Pancreas (tissue), 10 donors: ENCODE results near the gene ZFP14. TPM values are rescaled to one million over a fixed set of nuclear protein-coding genes. Genes with fewer than 3 reads are reported as not detected.
A peak's percentile ranks its signal among the peaks of the same experiment; 100 is the strongest.

ENCODE experiments used
- ATAC-seq, 4 donors: fragments of 200-7000 bp; cut with Tn5 transposase; one replicate each; pipeline versions ENCODE4 v1.8.0 to v1.9.1; 2020; ENCODE audit warnings: mild to moderate bottlenecking in 4 of 4, moderate library complexity in 4 of 4
- DNase-seq, 6 donors: peaks; one replicate each; pipeline ENCODE4 v3.0.0-alpha.2; 2020
- FAIRE-seq: peaks from 2 replicates; lab custom pipeline; 2012; peaks lifted over from hg19 to GRCh38; lab: Jason Lieb, UNC
- H3K27ac ChIP-seq, 4 donors: fragments of 200-600 bp; sonication (generic); 1 replicate in 3 of 4; 2 replicates in 1 of 4; pipeline versions ENCODE4 v1.5.0 to v1.8.0; 2020
- H3K27me3 ChIP-seq, 4 donors: fragments of 200-600 bp; one replicate each; pipeline ENCODE4 v1.8.0; 2021
- H3K36me3 ChIP-seq, 3 donors: fragments of 200-600 bp; sonication (generic) in 1 of 3; one replicate each; pipeline versions ENCODE4 v1.5.0 to v1.8.0; 2020 to 2021
- H3K4me1 ChIP-seq, 3 donors: fragments of 200-600 bp; one replicate each; pipeline ENCODE4 v1.8.0; 2021
- H3K4me3 ChIP-seq, 4 donors: fragments of 200-600 bp; sonication (generic) in 2 of 4; one replicate each; pipeline versions ENCODE4 v1.5.0 to v1.8.0; 2020 to 2021
- H3K9me3 ChIP-seq, 4 donors: fragments of 200-600 bp; one replicate each; pipeline ENCODE4 v1.8.0; 2021
- CTCF ChIP-seq, 4 donors: fragments of 200-600 bp; sonication (generic) in 3 of 4; IDR thresholded peaks; one replicate each; pipeline versions ENCODE4 v1.5.0 to v1.8.0; 2021; ENCODE audit warnings: antibody characterized with exemption in 4 of 4
- WGBS, 2 donors: extraction: QIAGEN DNeasy Blood & Tissue Kit; methylation state at CpG; one replicate each; pipeline ENCODE4 v1.1.7; 2013; 5-methylcytosine and 5-hydroxymethylcytosine counted together
- intact Hi-C, 3 donors: fragments of 100-400 bp; cut with DNase I; formaldehyde crosslinking; loops; one replicate each; pipeline versions ENCODE4 v1.11.1 to v1.14.2; 2022
- polyA plus RNA-seq, 2 donors: library from polyadenylated mRNA; stranded (reverse); fragments of 200-250 nt; gene quantifications; one replicate each; pipeline ENCODE4 v1.2.3, GENCODE V29; 2013
- total RNA-seq, 6 donors: library from RNA; stranded (reverse); fragmentation: NEBNext Ultra II Directional in 4 of 6; extraction: Animal tissue kit (Norgen Biotek cat#: 25700) in 4 of 6; gene quantifications; one replicate each; pipeline versions ENCODE4 v1.2.1 to v1.2.4, GENCODE V29; 2021 to 2023
- donor health status: healthy with polysubstance abuse.
- donor health status: DM: no; HTN: no; CAD: no; lungs with moderate emphysema.
- donor health status: DM: no; HTN: no; CAD: no.
- donor health status: control.
- donor health status: control.
- donor health status: Bipolar disorder and iron deficiency.
- donor health status: DM: yes; HTN: yes; CAD: no.
- donor health status: DM: no; HTN: no; CAD: no.
- donor health status: DM: no; HTN: no; CAD: no.
- donor health status: DM: yes; HTN: yes; CAD: no.

The ZFP14 gene
- total and polyA plus RNA-seq, 8 donors = 0.88 to 5.3 (median 1.9) TPM

GRCh38 chr19:36401475-36401874 is 22.5 kb upstream of the ZFP14 start:
- TF ChIP-seq CTCF (IDR thresholded peaks at IDR 0.05) = no peak
- H3K36me3 ChIP-seq = peaks cover 0 to 12% (median 4%) of the 10 kb centered on the region in 3 donors
- FAIRE-seq = no peak
- H3K4me1 ChIP-seq = no peaks in the 10 kb centered on the region
- DNase-seq = no peak
- no peak overlapping the region for H3K27ac ChIP-seq
- H3K9me3 ChIP-seq = no peaks in the 10 kb centered on the region
- intact Hi-C loops = no loop called here
- WGBS, 2 donors = 86 to 99% methylated on average over 7 of the region's 7 CpGs
- H3K4me3 ChIP-seq = no peak overlapping the region
- no peaks in the 10 kb centered on the region for H3K27me3 ChIP-seq
- no peak for ATAC-seq

DNA sequence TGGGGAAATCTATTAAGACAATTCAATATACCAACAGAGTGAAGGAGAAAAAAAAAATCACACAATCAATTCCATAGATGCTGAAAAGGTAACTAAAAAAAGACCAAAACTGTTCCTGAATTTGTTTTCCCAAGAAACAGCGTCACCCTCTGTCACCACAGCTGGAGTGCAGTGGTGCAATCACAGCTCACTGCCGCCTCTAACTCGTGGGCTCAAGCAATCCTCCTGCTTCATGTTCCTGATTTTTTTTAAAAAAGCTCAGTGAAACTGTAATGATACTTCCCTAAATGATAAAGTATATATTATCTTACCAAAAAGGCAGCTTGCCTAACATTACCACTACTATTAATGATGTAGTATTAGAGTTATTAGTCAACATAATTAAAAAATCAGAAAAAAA is 19.6 kb upstream of the ZFP14 start:
- no peak overlapping the region for H3K4me3 ChIP-seq
- DNase-seq (no peak), FAIRE-seq (no peak), ATAC-seq (no peak)
- H3K27me3 ChIP-seq = no peaks in the 10 kb centered on the region
- no peak for TF ChIP-seq CTCF (IDR thresholded peaks at IDR 0.05)
- no peak overlapping the region for H3K27ac ChIP-seq
- H3K4me1 ChIP-seq = no peaks in the 10 kb centered on the region
- intact Hi-C loops = no loop called here
- peaks cover 2 to 12% (median 2%) of the 10 kb centered on the region in 3 donors for H3K36me3 ChIP-seq
- 89 to 96% methylated on average over 3 of the region's 3 CpGs for WGBS, 2 donors
- H3K9me3 ChIP-seq = peaks cover 0 to 12% (median 4%) of the 10 kb centered on the region in 4 donors

DNA sequence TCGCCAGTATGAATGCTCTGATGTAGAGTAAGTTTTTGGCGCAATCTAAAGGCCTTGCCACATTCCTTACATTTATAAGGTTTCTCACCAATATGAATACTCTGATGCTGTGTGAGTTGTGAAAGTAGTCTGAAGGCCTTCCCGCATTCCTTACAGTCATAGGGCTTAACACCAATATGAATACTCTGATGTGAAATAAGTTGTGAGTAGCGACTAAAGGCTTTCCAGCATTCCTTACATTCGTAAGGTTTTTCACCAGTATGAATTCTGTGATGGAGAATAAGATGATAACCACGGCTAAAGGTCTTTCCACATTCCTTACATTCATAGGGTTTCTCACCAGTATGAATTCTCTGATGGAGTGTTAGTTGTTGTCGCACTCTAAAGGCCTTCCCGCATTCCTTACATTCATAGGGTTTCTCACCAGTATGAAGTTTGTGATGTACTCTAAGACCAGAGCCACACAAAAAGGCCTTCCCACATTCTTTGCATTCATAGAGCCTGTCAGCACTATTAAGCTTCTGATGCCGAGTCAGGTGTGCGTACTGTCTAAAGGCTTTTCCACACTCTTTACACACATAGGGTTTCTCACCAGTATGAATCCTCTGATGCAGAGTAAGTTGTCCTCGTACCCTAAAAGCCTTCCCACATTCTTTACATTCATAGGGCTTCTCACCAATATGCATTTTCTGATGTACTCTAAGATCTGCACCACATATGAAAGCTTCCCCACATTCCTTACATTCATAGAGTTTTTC is 14.1 kb upstream of the ZFP14 start:
- peaks cover 5 to 22% (median 11%) of the 10 kb centered on the region in 3 donors for H3K36me3 ChIP-seq
- intact Hi-C loops = no loop called here
- FAIRE-seq = no peak
- no peak overlapping the region for H3K4me3 ChIP-seq
- 97% methylated on average over 11 of the region's 11 CpGs for WGBS, 2 donors
- peaks cover 0 to 16% (median 6%) of the 10 kb centered on the region in 4 donors for H3K9me3 ChIP-seq
- H3K27ac ChIP-seq = no peak overlapping the region
- TF ChIP-seq CTCF (IDR thresholded peaks at IDR 0.05) = no peak
- H3K4me1 ChIP-seq = no peaks in the 10 kb centered on the region
- no peak for ATAC-seq
- no peak for DNase-seq
- no peaks in the 10 kb centered on the region for H3K27me3 ChIP-seq

DNA sequence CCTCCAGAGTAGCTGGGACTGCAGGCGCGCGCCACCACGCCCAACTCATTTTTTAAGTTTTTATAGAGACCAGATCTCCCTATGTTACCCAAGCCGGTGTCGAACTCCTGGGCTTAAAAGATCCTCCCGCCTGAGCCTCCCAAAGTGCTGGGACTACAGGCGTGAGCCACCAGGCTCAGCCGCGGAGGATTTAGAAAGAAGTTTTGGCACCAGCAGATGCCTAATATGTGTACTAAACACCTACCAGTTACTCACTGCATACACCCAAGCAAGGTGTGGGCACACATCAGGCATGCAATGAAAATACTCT is 464 bp upstream of the ZFP14 start:
- no peaks in the 10 kb centered on the region for H3K9me3 ChIP-seq
- intact Hi-C loops = no loop called here
- DNase-seq (no peak), ATAC-seq (no peak), FAIRE-seq (no peak)
- peak overlapping the region; percentile 73 to 87 (median 80) for H3K27ac ChIP-seq
- 48 to 53% methylated on average over 10 of the region's 10 CpGs for WGBS, 2 donors
- H3K4me1 ChIP-seq = peaks cover 0 to 12% (median 0%) of the 10 kb centered on the region in 3 donors
- H3K27me3 ChIP-seq = no peaks in the 10 kb centered on the region
- no peaks in the 10 kb centered on the region for H3K36me3 ChIP-seq
- H3K4me3 ChIP-seq = peak overlapping the region; percentile 66 to 87 (median 71)
- no peak for TF ChIP-seq CTCF (IDR thresholded peaks at IDR 0.05)

GRCh38 chr19:36377541-36378178 is 1.3 kb downstream of the ZFP14 start:
- no peak for DNase-seq

More at GRCh38 chr19:36377541-36378178, 1.3 kb downstream of the ZFP14 start:
- peaks cover 0 to 12% (median 0%) of the 10 kb centered on the region in 3 donors for H3K4me1 ChIP-seq
- H3K27me3 ChIP-seq = no peaks in the 10 kb centered on the region
- peak overlapping the region in 3 of 4 donors; percentile 66 to 87 (median 68) for H3K4me3 ChIP-seq
- H3K9me3 ChIP-seq = no peaks in the 10 kb centered on the region
- ATAC-seq (no peak), FAIRE-seq (no peak)
- H3K27ac ChIP-seq = peak overlapping the region in 2 of 4 donors; percentile 73 to 87
- intact Hi-C loops = no loop called here
- no peaks in the 10 kb centered on the region for H3K36me3 ChIP-seq
- TF ChIP-seq CTCF (IDR thresholded peaks at IDR 0.05) = no peak
- WGBS, 2 donors = 35 to 44% methylated on average over 10 of the region's 10 CpGs
